HG03520 (cell line): ENCODE data around the gene LMBRD1.
"Not testable (repeated sequence)": the region's sequence is repeated elsewhere in the genome, so short reads cannot be mapped to it uniquely, and the experiment has no call there.

Experiments
- ATAC-seq: cut with Tn5 transposase; IDR thresholded peaks from one replicate; pipeline ENCODE4 v1.9.1; 2021; ENCODE audit warnings: mild to moderate bottlenecking, moderate library complexity; ENCODE audit not compliant: unreplicated experiment

The LMBRD1 gene

GRCh38 chr6:69796642-69797390, at the start of gene LMBRD1:
TSS of gene LMBRD1 (minus strand) at chr6:69797010. CDS start at chr6:69796881, 129 bp downstream.
- peak; percentile 91 for ATAC-seq

DNA sequence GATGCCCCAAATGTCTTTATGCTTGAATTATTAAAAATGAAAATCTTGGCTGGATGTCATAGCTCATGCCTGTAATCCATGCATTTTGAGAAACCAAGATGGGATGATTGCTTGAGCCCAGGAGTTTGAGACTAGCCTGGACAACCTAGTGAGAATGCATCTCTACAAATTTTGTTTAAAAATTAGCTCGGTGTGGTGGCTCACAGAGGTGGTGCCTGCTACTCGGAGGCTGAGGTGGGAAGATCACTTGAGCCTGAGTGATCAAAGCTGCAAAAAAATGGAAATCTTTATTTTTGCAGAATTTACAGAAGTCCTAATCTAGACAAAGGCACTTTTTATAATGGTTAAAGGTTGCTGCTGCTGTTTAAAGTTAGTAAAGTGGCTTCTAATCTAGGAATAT, 49.5 kb upstream of the LMBRD1 start:
- ATAC-seq, result no peak

DNA sequence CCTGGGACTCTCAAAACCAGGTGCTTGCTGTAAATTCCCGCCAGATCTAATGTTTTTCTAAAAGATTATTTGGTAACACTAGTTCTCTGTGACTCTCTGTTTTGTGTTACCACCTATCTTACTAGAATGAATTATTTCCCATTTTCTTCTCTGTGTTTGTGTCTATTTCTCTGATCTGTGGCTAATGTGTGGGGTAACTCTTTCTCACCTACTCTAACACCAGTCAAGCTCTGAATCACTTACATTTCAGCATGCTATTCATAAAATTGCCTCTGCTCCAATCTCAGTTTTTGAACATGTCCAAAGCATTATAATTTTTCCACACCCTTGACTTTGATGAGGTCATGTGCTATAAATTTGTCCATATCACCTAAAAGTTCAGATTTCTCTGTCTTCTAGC, 46.4 kb upstream of the LMBRD1 start:
- ATAC-seq, result no peak

GRCh38 chr6:69841862-69842261, 45.1 kb upstream of the LMBRD1 start:
- no peak for ATAC-seq

- ATAC-seq, result peak; percentile 88
These were observed 38.8 kb upstream of the LMBRD1 start for GRCh38 chr6:69835414-69836179.

- ATAC-seq, result no peak
These were observed 35.7 kb upstream of the LMBRD1 start for GRCh38 chr6:69832558-69832957.

- ATAC-seq, result no peak
These were observed 30.6 kb upstream of the LMBRD1 start for GRCh38 chr6:69827276-69827893.

GRCh38 chr6:69825904-69826303, 29.1 kb upstream of the LMBRD1 start:
- no peak for ATAC-seq

DNA sequence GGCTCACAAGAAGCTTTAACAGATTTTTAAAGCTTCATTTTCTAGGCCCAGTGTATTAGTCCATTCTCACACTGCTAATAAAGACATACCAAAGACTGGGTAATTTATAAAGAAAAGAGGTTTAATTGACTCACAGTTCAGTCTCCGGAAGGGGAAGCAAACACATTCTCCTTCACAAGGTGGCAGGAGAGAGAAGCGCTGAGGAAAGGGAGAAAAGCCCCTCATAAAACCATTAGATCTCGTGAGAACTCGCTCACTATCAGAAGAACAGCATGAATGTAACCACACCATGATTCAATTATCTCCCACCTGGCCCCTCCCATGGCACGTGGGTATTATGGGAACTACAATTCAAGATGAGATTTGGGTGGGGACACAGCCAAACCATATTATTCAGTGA, 27.5 kb upstream of the LMBRD1 start:
- ATAC-seq, result not testable (repeated sequence)

- no peak for ATAC-seq
These were observed 23.6 kb upstream of the LMBRD1 start for GRCh38 chr6:69820438-69820837.

DNA sequence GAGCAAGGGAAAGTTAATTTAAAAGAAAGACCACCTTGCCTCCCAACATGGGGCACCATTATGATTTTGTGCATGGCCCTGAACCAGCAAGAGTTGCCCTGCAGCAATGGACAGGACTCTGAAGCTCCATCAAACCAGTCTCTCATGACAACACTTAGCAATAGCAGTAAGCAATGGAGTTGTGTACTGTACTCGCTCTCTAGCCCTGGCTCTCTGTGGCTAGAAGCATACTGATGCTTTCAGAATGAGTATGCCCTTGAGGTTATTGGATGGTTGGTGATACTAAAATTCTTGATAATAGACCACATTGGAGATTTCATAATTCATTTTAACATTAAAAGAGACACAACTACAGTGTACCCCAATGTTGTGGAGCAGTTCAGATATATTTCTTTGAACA, 23.2 kb upstream of the LMBRD1 start:
- ATAC-seq, result no peak

GRCh38 chr6:69819138-69819537, 22.3 kb upstream of the LMBRD1 start:
- no peak for ATAC-seq

DNA sequence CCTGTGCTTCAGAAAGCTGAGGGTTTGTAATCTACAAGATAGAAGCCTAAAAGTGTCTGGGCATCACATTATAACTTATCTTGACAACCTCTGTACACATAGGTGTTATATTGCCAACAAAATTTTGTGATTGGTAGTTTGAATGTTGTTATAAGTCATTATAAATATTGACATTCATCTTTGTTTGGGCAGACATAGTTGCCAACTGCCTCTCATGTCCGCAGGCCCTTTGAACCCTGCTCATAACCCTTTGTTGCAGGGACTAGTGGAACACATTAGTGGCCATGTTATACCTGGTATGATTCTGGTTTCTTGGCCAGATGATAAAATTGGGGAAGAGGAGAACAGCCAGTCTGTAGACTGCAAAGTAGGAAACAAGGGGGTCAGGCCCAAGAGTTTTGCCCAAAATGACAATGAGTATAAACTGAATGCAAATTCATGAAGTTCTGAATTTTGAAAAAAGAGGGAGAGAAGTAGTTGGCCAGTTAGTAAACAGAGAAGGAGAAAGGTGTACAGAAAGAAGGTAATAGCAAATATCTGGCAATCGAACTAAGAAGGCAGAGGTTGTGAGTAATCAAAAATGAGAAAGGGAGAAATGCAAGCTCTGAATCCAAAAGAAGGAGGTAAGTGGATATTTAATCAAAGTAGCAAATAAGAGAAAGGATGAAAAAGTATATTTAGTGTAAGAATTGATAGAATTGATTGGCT, 21.6 kb upstream of the LMBRD1 start:
- no peak for ATAC-seq

DNA sequence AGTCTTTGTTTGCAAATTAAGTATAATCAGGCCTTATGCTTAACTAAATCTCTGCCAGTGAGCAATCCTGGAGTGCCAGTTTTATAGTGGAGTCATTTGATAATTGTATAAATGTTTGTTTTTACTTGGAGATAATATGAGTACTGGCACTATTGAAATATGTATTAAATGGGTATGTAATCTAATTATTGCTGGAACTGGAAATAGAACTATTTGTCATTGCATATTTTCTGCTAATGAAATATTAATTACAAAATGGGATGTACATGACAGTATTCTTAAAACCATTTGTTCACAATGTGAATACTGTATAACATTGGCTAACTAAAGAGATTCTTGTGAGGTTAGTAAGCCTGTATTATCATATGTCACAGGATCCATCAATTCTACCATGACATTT, 20.5 kb upstream of the LMBRD1 start:
- ATAC-seq, result no peak

GRCh38 chr6:69816569-69816968, 19.8 kb upstream of the LMBRD1 start:
- ATAC-seq, result peak; percentile 27

DNA sequence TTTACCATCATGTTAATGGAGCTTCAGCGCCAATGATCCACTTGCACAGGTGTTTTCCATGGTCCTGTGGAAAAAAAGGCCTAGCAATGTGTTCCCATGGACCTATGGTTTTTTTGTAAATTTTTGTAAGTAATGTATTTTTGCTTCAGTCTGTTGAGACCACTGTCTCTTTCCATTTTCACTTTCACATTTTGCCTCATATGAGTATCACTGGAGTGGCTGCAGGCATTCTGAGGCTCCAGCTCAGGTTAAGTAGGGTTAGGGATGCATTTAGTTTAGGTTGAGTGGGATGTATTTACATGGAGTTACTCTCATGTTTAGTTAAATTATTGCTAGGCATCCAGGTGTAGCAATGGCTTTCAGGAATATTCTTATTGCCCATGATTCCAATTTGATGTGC, 19.2 kb upstream of the LMBRD1 start:
- peak; percentile 74 for ATAC-seq

GRCh38 chr6:69813508-69813907, 16.7 kb upstream of the LMBRD1 start:
- ATAC-seq, result peak; percentile 31

DNA sequence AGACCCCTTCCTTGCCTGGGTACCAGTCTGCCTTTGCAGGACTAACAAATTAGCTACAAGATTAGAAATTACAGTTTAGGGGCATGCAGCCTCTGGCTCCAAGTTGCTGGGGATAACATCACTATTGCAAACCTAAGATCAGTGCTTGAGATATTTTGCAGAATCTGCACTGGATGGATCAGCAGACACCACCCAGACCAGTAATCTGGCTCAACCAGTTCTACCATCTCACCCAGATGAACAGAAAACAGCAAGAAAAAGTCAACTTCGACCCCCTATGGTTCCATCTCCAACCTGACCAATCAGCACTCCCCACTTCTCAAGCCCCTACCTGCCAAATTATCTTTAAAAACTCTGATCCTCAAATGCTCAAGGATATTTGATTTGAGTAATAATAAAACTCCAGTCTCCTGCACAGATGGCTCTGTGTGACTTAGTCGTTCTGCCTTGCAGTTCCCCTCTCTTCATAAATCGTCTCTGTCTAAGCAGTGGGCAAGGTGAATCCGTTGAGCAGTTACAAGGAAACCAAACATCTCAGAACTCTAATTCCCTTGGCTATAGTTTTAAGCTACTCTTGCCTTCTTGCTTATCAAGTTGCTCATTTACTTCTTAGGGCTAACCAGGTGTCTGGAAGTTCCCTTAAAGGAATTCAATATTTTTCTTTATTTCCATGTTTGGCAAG, 16.1 kb upstream of the LMBRD1 start:
- ATAC-seq, result no peak

DNA sequence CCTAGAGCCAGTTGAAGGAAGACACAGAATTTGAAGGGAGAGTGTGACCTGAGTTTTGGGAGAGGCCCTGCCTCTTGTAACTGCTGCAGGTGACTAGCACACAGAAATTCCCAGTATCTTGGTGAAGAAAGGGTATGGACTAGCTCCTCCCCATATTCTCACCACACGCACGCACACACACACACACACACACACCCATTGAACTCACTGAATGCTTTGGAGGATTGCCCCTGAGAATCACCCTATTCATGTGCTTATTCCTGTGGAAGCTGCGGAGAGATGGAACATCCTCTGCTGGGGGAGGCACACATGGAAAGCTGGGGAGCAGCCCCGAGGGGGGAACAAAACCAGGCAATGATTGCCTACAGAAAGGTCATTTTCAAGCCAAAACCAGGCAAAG, 6.2 kb upstream of the LMBRD1 start:
- no peak for ATAC-seq

- ATAC-seq, result no peak
These were observed 4.9 kb upstream of the LMBRD1 start for GRCh38 chr6:69801711-69802110.

DNA sequence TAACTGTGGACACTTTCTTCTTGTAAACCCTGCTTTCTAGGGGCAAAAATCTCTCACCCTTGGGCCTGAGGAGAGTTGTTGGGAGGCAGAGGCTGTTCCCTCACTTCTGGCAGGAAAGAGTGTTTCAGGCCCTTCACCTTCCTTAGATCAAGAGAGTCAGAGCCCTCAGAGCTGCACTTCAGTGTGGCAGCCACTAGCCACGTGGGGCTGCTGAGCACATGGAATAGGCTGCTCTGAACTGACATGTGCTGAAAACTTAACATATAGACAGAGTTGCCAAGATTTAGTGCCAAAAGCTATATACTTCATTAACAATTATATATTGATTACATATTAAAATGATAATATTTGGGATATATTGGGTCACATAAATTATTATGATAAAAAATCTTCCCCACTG, 4.4 kb upstream of the LMBRD1 start:
- ATAC-seq, result no peak
